Measurements from ENCODE around the gene ATP6V1A. TPM values are rescaled to one million over a fixed set of nuclear protein-coding genes. Genes with fewer than 3 reads are reported as not detected.
A peak's percentile ranks its signal among the peaks of the same experiment; 100 is the strongest.
"Not testable (repeated sequence)": the region's sequence is repeated elsewhere in the genome, so short reads cannot be mapped to it uniquely, and the experiment has no call there.

ATP6V1A gene
- total and polyA plus RNA-seq, 8 donors, result 4.3 to 75.6 (median 13.0) TPM

DNA sequence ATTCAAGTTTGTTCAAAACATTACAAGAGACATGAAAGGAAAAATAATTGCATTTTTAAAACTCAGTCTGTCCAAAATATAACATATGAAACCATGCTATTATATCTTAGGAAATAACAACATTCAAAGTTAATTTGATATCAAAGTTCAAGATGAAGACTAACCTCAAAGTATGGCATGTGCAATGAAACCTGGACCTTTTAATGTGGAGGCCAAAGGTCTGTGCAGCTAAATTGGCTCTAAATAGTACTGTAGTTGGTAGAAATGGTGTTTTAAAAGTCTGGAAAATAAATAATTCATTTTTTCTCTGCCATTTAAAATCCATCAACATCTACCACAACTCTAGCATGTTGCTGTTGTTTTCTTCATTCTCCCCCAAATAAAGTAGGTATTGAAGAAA, 100.4 kb downstream of the ATP6V1A start:
- no peak for DNase-seq
- intact Hi-C loops (cut with DNase I; ENCODE audit: low total_unique reads), result loop anchor here (10.0 kb wide), 1 partner anchor 68 kb away; no protein-coding TSS in a partner anchor

DNA sequence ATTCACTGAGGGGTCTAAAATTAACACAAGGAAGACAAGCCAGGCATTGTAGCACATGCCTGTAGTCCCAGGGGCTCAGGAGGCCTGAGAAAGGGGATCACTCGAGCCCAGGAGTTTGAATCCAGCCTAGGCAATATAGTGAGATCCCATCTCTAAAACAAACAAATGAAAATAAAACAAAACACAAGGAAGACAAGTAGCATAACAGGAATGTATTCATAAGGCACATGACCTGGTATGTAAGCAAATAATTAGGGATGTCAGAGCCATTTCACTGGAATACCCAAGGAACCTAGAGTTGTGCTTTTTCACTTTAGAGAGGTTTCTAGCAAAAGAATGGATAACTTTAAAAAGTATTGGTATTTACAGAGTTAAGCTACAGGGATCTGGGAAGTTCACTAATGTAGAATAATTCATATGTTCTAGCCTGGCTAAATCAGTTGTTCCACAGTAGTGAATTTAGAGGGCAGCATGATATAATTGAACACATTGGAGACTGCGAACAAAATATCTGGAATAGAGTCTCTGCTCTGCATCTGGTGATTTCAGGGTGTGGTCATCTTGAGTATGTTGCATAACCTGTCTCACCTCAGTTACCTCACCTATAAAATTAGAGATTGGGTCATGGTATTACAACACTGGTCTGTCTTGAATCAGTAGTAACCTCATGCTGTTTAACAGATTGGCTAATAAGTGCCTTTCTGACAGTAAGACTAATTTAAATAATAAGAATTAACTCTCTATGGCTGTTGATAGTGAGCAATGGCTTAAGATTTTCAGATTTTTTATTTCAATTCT, 101.0 kb downstream of the ATP6V1A start:
- TF ChIP-seq POLR2AphosphoS5 (IDR thresholded peaks at IDR 0.05) (no peak), POLR2A (IDR thresholded peaks at IDR 0.05) (no peak), EP300 (IDR thresholded peaks at IDR 0.05) (no peak)
- TF ChIP-seq, protein P1, sequence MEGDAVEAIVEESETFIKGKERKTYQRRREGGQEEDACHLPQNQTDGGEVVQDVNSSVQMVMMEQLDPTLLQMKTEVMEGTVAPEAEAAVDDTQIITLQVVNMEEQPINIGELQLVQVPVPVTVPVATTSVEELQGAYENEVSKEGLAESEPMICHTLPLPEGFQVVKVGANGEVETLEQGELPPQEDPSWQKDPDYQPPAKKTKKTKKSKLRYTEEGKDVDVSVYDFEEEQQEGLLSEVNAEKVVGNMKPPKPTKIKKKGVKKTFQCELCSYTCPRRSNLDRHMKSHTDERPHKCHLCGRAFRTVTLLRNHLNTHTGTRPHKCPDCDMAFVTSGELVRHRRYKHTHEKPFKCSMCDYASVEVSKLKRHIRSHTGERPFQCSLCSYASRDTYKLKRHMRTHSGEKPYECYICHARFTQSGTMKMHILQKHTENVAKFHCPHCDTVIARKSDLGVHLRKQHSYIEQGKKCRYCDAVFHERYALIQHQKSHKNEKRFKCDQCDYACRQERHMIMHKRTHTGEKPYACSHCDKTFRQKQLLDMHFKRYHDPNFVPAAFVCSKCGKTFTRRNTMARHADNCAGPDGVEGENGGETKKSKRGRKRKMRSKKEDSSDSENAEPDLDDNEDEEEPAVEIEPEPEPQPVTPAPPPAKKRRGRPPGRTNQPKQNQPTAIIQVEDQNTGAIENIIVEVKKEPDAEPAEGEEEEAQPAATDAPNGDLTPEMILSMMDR (IDR thresholded peaks at IDR 0.05), result no peak
- H3K36me3 ChIP-seq, result no peaks in the 10 kb centered on the region
- no peaks in the 10 kb centered on the region for H3K9me3 ChIP-seq
- H3K4me1 ChIP-seq, result no peaks in the 10 kb centered on the region
- H3K27ac ChIP-seq, result no peak overlapping the region
- peak in 1 of 2 donors; percentile 78 for DNase-seq
- 45 to 61% (median 52%) methylated on average over 2 of the region's 2 CpGs for WGBS, 5 donors
- H3K4me3 ChIP-seq, result no peak overlapping the region
- intact Hi-C loops (cut with DNase I; ENCODE audit: low total_unique reads), result loop anchor here (10.0 kb wide), 1 partner anchor 67 kb away; no protein-coding TSS in a partner anchor
- no peaks in the 10 kb centered on the region for H3K27me3 ChIP-seq

More for the DNA sequence above, 100.4 kb downstream of the ATP6V1A start:
- TF ChIP-seq, protein P1 (IDR thresholded peaks at IDR 0.05), result no peak
- TF ChIP-seq POLR2AphosphoS5 (IDR thresholded peaks at IDR 0.05), result no peak
- no peak for TF ChIP-seq EP300 (IDR thresholded peaks at IDR 0.05)
- TF ChIP-seq POLR2A (IDR thresholded peaks at IDR 0.05), result no peak
- H3K9me3 ChIP-seq, result no peaks in the 10 kb centered on the region
- no peaks in the 10 kb centered on the region for H3K4me1 ChIP-seq
- no peak overlapping the region for H3K27ac ChIP-seq
- H3K27me3 ChIP-seq, result no peaks in the 10 kb centered on the region
- H3K4me3 ChIP-seq, result no peak overlapping the region
- H3K36me3 ChIP-seq, result no peaks in the 10 kb centered on the region

DNA sequence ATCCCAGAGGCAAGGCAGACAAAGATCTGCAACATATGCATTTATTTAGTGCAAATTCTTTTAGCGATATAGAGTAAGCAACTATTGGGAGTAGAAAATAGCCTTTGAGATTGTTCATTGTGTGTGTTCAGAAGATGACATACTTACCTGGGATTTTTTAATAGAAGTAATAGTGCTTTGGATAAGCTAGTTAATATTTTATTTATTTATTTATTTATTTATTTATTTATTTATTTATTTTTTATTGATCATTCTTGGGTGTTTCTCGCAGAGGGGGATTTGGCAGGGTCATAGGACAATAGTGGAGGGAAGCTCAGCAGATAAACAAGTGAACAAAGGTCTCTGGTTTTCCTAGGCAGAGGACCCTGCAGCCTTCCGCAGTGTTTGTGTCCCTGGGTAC, 102.2 kb downstream of the ATP6V1A start:
- not testable (repeated sequence) for H3K27me3 ChIP-seq, DNase-seq, H3K9me3 ChIP-seq, H3K27ac ChIP-seq, H3K36me3 ChIP-seq, H3K4me3 ChIP-seq, H3K4me1 ChIP-seq
- intact Hi-C loops (cut with DNase I; ENCODE audit: low total_unique reads), result loop anchor here (10.0 kb wide), 1 partner anchor 66 kb away; no protein-coding TSS in a partner anchor
- 90 to 95% (median 90%) methylated on average over 2 to 3 of the region's 3 CpGs for WGBS, 5 donors

DNA sequence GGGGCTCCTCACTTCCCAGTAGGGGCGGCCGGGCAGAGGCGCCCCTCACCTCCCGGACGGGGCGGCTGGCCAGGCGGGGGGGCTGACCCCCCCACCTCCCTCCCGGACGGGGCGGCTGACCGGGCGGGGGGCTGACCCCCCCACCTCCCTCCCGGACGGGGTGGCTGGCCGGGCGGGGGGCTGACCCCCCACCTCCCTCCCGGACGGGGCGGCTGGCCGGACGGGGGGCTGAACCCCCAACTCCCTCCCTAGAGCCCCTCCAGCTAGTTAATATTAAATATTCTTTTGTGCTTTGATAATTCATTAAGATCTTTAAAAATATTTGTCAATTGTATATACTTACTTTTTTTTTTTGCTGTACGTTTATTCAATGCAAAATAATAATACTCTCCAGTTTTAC, 103.0 kb downstream of the ATP6V1A start:
- intact Hi-C loops (cut with DNase I; ENCODE audit: low total_unique reads), result loop anchor here (10.0 kb wide), 1 partner anchor 65 kb away; no protein-coding TSS in a partner anchor

DNA sequence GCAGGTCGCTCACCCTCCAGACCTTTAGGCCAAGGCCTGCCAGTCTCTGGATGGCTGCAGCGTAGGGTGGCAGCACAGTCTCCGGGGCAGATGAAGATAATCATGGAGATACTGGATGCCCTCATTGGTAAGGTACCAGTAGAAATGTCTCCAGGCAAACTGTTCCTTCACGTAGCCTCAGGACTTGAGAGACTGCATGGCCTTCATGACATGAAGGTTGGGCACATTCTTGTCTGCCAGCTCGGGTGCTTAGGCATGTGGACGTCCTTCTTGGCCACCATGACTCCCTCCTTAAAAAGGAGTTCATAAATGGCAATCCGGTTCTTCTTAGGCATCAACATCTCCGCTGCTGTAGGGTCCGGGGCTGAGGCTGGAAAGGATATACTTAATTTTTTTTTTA, 103.6 kb downstream of the ATP6V1A start:
- 85 to 97% (median 93%) methylated on average over 9 of the region's 9 CpGs for WGBS, 5 donors
- H3K36me3 ChIP-seq; H3K27ac ChIP-seq; H3K4me1 ChIP-seq; H3K4me3 ChIP-seq; intact Hi-C loops (cut with DNase I; ENCODE audit: low total_unique reads); H3K27me3 ChIP-seq; H3K9me3 ChIP-seq; DNase-seq: not testable (repeated sequence)

More for the DNA sequence above, 103.0 kb downstream of the ATP6V1A start:
- H3K4me1 ChIP-seq, H3K36me3 ChIP-seq, H3K9me3 ChIP-seq, H3K27me3 ChIP-seq, DNase-seq, H3K4me3 ChIP-seq, H3K27ac ChIP-seq: not testable (repeated sequence)
- 90 to 96% (median 94%) methylated on average over 6 to 22 of the region's 22 CpGs for WGBS, 5 donors

DNA sequence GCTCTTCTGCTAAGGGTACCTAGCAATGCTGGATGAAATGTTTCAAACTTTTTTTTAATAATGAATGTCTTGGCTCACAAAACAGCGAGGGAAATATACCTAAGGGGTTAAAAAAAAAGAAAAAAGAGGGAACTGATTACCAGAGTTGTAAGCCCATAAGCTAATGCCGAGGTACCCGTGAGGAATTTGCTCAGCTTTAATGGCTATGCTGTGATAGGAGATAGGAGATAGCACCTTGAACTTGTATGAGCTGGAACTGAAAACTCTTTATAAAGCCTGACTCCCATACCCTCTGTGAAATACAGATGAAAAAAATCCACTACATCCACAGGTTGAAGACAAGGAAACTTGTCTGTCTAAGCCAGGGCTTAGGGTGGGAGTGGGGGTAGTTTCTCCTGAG, 105.7 kb downstream of the ATP6V1A start:
- no peaks in the 10 kb centered on the region for H3K9me3 ChIP-seq
- no peaks in the 10 kb centered on the region for H3K4me1 ChIP-seq
- no peaks in the 10 kb centered on the region for H3K36me3 ChIP-seq
- no peak overlapping the region for H3K27ac ChIP-seq
- TF ChIP-seq EP300 (IDR thresholded peaks at IDR 0.05) (no peak), POLR2AphosphoS5 (IDR thresholded peaks at IDR 0.05) (no peak), POLR2A (IDR thresholded peaks at IDR 0.05) (no peak)
- TF ChIP-seq, protein P1 (IDR thresholded peaks at IDR 0.05), result no peak
- no peaks in the 10 kb centered on the region for H3K27me3 ChIP-seq
- DNase-seq, result no peak
- H3K4me3 ChIP-seq, result no peak overlapping the region
- 35 to 58% (median 38%) methylated on average over 3 of the region's 3 CpGs for WGBS, 5 donors
- intact Hi-C loops (cut with DNase I; ENCODE audit: low total_unique reads), result no loop called here
